ENCODE results near the gene CDC42BPB. TPM values are rescaled to one million over a fixed set of nuclear protein-coding genes. Genes with fewer than 3 reads are reported as not detected.

The CDC42BPB gene
- polyA plus RNA-seq, 1 of the 3 experiments (the other 2 are of a cell fraction) = 61.6 TPM

- no peaks in the 10 kb centered on the region for H3K9me3 ChIP-seq
- no peaks in the 10 kb centered on the region for H3F3A ChIP-seq (replicated peaks; ENCODE audit: insufficient read depth)
- no peak overlapping the region for H3K4me3 ChIP-seq (ENCODE audit: low read depth in 2 of 2, low read length in 1 of 2)
- H3K36me3 ChIP-seq (replicated peaks in 1 of 2; ENCODE audit: control insufficient read depth in 1 of 2, insufficient read depth in 2 of 2, low read length in 1 of 2) = peaks cover 14 to 26% of the 10 kb centered on the region in 2 experiments
- peaks cover 6% of the 10 kb centered on the region; the same call in 1 of the 2 replicates for H4K20me1 ChIP-seq (ENCODE audit: insufficient read depth)
- H3K9ac ChIP-seq = no peak overlapping the region
- H2AFZ ChIP-seq (ENCODE audit: low read depth) = no peak overlapping the region
- ChIA-PET CTCF (interaction anchor here (0.6 to 1.3 kb wide), 4 partner anchors 14 to 237 kb away, joined by 3 read pairs; no protein-coding TSS in a partner anchor), POLR2A (no interaction called here)
- H3K4me2 ChIP-seq = no peak overlapping the region
- H3K9me2 ChIP-seq = no peaks in the 10 kb centered on the region
- no peak for DNase-seq
- H3K4me1 ChIP-seq (ENCODE audit: control insufficient read depth in 1 of 2, insufficient read depth in 2 of 2, low read depth in 1 of 2, low read length in 1 of 2) = peaks cover 0 to 8% of the 10 kb centered on the region in 2 experiments; a peak in 1 of 4 replicates
- H3K27ac ChIP-seq (ENCODE audit: low read depth in 2 of 2, low read length in 1 of 2) = no peak overlapping the region
- peaks cover 5% of the 10 kb centered on the region; the same call in 1 of the 2 replicates for H3K27me3 ChIP-seq (ENCODE audit: insufficient read depth)
- TF ChIP-seq FOXM1 (IDR thresholded peaks at IDR 0.05; ENCODE audit: low read depth) = no peak
- TF ChIP-seq MXI1 (IDR thresholded peaks at IDR 0.05; ENCODE audit: low read depth, low read length) = no peak
- no peak for TF ChIP-seq NRF1 (IDR thresholded peaks at IDR 0.05; ENCODE audit: low read depth, low read length)
- no peak for TF ChIP-seq GABPA (IDR thresholded peaks at IDR 0.05; ENCODE audit: low read depth)
- TF ChIP-seq, protein P1, sequence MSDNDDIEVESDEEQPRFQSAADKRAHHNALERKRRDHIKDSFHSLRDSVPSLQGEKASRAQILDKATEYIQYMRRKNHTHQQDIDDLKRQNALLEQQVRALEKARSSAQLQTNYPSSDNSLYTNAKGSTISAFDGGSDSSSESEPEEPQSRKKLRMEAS (IDR thresholded peaks at IDR 0.05; ENCODE audit: low read depth) = no peak
- TF ChIP-seq, protein P2, sequence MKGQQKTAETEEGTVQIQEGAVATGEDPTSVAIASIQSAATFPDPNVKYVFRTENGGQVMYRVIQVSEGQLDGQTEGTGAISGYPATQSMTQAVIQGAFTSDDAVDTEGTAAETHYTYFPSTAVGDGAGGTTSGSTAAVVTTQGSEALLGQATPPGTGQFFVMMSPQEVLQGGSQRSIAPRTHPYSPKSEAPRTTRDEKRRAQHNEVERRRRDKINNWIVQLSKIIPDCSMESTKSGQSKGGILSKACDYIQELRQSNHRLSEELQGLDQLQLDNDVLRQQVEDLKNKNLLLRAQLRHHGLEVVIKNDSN (IDR thresholded peaks at IDR 0.05; ENCODE audit: borderline replicate concordance, low read depth) = no peak
- TF ChIP-seq TAF1 (IDR thresholded peaks at IDR 0.05; ENCODE audit: borderline replicate concordance, low read depth, low read length) = no peak
- TF ChIP-seq POLR2AphosphoS5 (IDR thresholded peaks at IDR 0.05; ENCODE audit: low read depth, low read length) = no peak
- TF ChIP-seq EZH2phosphoT487 (IDR thresholded peaks at IDR 0.05; ENCODE audit: borderline replicate concordance, low read depth) = no peak
- no peak for TF ChIP-seq CHD2 (IDR thresholded peaks at IDR 0.05; ENCODE audit: low read length, partially characterized antibody)
- TF ChIP-seq RAD21 (IDR thresholded peaks at IDR 0.05; ENCODE audit: low read length) = no peak
- TF ChIP-seq, protein P3, sequence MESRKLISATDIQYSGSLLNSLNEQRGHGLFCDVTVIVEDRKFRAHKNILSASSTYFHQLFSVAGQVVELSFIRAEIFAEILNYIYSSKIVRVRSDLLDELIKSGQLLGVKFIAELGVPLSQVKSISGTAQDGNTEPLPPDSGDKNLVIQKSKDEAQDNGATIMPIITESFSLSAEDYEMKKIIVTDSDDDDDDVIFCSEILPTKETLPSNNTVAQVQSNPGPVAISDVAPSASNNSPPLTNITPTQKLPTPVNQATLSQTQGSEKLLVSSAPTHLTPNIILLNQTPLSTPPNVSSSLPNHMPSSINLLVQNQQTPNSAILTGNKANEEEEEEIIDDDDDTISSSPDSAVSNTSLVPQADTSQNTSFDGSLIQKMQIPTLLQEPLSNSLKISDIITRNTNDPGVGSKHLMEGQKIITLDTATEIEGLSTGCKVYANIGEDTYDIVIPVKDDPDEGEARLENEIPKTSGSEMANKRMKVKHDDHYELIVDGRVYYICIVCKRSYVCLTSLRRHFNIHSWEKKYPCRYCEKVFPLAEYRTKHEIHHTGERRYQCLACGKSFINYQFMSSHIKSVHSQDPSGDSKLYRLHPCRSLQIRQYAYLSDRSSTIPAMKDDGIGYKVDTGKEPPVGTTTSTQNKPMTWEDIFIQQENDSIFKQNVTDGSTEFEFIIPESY (IDR thresholded peaks at IDR 0.05; ENCODE audit: borderline replicate concordance, low read depth) = no peak
- TF ChIP-seq JUND (IDR thresholded peaks at IDR 0.05) = no peak
- TF ChIP-seq, protein P4, sequence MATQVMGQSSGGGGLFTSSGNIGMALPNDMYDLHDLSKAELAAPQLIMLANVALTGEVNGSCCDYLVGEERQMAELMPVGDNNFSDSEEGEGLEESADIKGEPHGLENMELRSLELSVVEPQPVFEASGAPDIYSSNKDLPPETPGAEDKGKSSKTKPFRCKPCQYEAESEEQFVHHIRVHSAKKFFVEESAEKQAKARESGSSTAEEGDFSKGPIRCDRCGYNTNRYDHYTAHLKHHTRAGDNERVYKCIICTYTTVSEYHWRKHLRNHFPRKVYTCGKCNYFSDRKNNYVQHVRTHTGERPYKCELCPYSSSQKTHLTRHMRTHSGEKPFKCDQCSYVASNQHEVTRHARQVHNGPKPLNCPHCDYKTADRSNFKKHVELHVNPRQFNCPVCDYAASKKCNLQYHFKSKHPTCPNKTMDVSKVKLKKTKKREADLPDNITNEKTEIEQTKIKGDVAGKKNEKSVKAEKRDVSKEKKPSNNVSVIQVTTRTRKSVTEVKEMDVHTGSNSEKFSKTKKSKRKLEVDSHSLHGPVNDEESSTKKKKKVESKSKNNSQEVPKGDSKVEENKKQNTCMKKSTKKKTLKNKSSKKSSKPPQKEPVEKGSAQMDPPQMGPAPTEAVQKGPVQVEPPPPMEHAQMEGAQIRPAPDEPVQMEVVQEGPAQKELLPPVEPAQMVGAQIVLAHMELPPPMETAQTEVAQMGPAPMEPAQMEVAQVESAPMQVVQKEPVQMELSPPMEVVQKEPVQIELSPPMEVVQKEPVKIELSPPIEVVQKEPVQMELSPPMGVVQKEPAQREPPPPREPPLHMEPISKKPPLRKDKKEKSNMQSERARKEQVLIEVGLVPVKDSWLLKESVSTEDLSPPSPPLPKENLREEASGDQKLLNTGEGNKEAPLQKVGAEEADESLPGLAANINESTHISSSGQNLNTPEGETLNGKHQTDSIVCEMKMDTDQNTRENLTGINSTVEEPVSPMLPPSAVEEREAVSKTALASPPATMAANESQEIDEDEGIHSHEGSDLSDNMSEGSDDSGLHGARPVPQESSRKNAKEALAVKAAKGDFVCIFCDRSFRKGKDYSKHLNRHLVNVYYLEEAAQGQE (IDR thresholded peaks at IDR 0.05; ENCODE audit: low read depth, low read length) = no peak
- no peak for TF ChIP-seq FOSL2 (IDR thresholded peaks at IDR 0.05; ENCODE audit: borderline replicate concordance, low read depth)
- TF ChIP-seq TEAD4 (IDR thresholded peaks at IDR 0.05; ENCODE audit: borderline replicate concordance, insufficient read depth) = no peak
- no peak for TF ChIP-seq EP300 (IDR thresholded peaks at IDR 0.05; ENCODE audit: borderline replicate concordance in 1 of 2, low read depth in 1 of 2, low read length in 1 of 2)
- 85% methylated on average over 8 of the region's 12 CpGs for WGBS (ENCODE audit: low lambda C conversion rate)
- peaks cover 7% of the 10 kb centered on the region; the same call in 1 of the 2 replicates for H3K79me2 ChIP-seq (ENCODE audit: insufficient read depth)
These were observed 125.6 kb downstream of the CDC42BPB start for GRCh38 chr14:102931580-102932285.
